ENCODE measurements around the gene DBNL. TPM values are rescaled to one million over a fixed set of nuclear protein-coding genes. Genes with fewer than 3 reads are reported as not detected.

The DBNL gene
- total and polyA plus RNA-seq, 2 donors (not counting 1 experiment from before 2014, with no cell fraction given), result 335 to 386 TPM

- intact Hi-C loops (cut with micrococcal nuclease), result loop anchor here (1.0 kb wide), 4 partner anchors 12 to 39 kb away; partner anchors contain the start of gene POLM
- peaks cover 11% of the 10 kb centered on the region for H4K20me1 ChIP-seq (ENCODE audit: control insufficient read depth, insufficient read depth, low read length, poor library complexity, severe bottlenecking)
Measured at GRCh38 chr7:44058759-44059218, 14.3 kb downstream of the DBNL start.

More at GRCh38 chr7:44058759-44059218, 14.3 kb downstream of the DBNL start:
- peak overlapping the region in 2 of 5 experiments; percentile 6 to 15 for H3K4me3 ChIP-seq (ENCODE audit: control extremely low read depth in 1 of 5, extremely low read depth in 1 of 5, insufficient read depth in 1 of 5, low read depth in 2 of 5, low read length in 4 of 5)
- peaks cover 67% of the 10 kb centered on the region for H3K79me2 ChIP-seq (ENCODE audit: control insufficient read depth, insufficient read depth, low read length)
- peaks cover 73% of the 10 kb centered on the region for H3K4me1 Mint-ChIP-seq
- H3K4me2 ChIP-seq (replicated peaks; ENCODE audit: low read depth, low read length, poor library complexity, severe bottlenecking), result peak overlapping the region; percentile 64
- H3K27ac Mint-ChIP-seq, result peak overlapping the region; percentile 100
- WGBS (ENCODE audit: insufficient coverage), result 20% methylated on average over 1 of the region's 7 CpGs
- H3K9me3 ChIP-seq (ENCODE audit: control extremely low read depth in 1 of 3, control insufficient read depth in 2 of 3, insufficient read depth in 1 of 3, low read length in 2 of 3), result peaks cover 0 to 4% (median 0%) of the 10 kb centered on the region in 3 donors
- H3K36me3 ChIP-seq (replicated peaks in 1 of 2; ENCODE audit: control extremely low read depth in 1 of 2, control insufficient read depth in 1 of 2, extremely low read depth in 1 of 2, insufficient read depth in 2 of 2, low read length in 1 of 2), result peaks cover 0 to 87% of the 10 kb centered on the region in 2 experiments
- peaks cover 73 to 86% of the 10 kb centered on the region in 2 donors for H3K4me1 ChIP-seq (ENCODE audit: control insufficient read depth in 2 of 2, insufficient read depth in 2 of 2, low read length in 2 of 2)
- peak overlapping the region; percentile 93 to 99 for H3K27ac ChIP-seq (ENCODE audit: low read length in 2 of 2)
- H3K27me3 Mint-ChIP-seq, result no peaks in the 10 kb centered on the region
- TF ChIP-seq CTCF (IDR thresholded peaks at IDR 0.05) (no peak), EZH2 (IDR thresholded peaks at IDR 0.05; ENCODE audit: borderline replicate concordance, insufficient read depth, low read depth, low read length, poor library complexity, severe bottlenecking) (no peak)
- ATAC-seq (ENCODE audit: low read depth) (peak; percentile 43), DNase-seq (no peak)
- H3K4me3 Mint-ChIP-seq, result peak overlapping the region; percentile 88
- H3K27me3 ChIP-seq (replicated peaks in 1 of 4; ENCODE audit: control extremely low read depth in 1 of 4, control insufficient read depth in 3 of 4, insufficient read depth in 4 of 4, low read length in 3 of 4), result no peaks in the 10 kb centered on the region
- no peak overlapping the region for H2AFZ ChIP-seq (ENCODE audit: insufficient read depth, low read depth, low read length, poor library complexity, severe bottlenecking)
- H3K9me3 Mint-ChIP-seq (ENCODE audit: insufficient read depth), result no peaks in the 10 kb centered on the region
- peak overlapping the region; percentile 31 for H3K9ac ChIP-seq (ENCODE audit: low read length)
- CTCF ChIA-PET, result interaction anchor here (1.0 to 3.0 kb wide), 7 partner anchors 9 to 39 kb away, joined by 3 to 17 read pairs (median 5); partner anchors contain the start of gene DBNL
- POLR2A ChIA-PET, result interaction anchor here (0.9 to 1.8 kb wide), 6 partner anchors 9 to 20 kb away, joined by 4 to 18 read pairs (median 7); partner anchors contain the start of gene DBNL
